Stomach smooth muscle (tissue), 2 donors: ENCODE measurements around the gene DSCAML1.

Source experiments
- H3K27ac ChIP-seq: one replicate; pipeline ENCODE4 v1.7.0; 2013; ENCODE audit warnings: mild to moderate bottlenecking, low read length, inconsistent platforms
- H3K27me3 ChIP-seq, 2 donors: one replicate each; pipeline ENCODE4 v1.7.0; 2013; ENCODE audit warnings: low read length in 2 of 2; ENCODE audit not compliant: insufficient read depth in 2 of 2, control insufficient read depth in 1 of 2
- H3K36me3 ChIP-seq, 2 donors: one replicate each; pipeline ENCODE4 v1.7.0; 2013; ENCODE audit warnings: low read length in 2 of 2; ENCODE audit not compliant: control insufficient read depth in 2 of 2, insufficient read depth in 2 of 2
- H3K4me1 ChIP-seq: one replicate; pipeline ENCODE4 v1.7.0; 2013; ENCODE audit warnings: low read length; ENCODE audit not compliant: control insufficient read depth, insufficient read depth
- H3K4me3 ChIP-seq, 2 donors: one replicate each; pipeline ENCODE4 v1.7.0; 2013; ENCODE audit warnings: low read length in 2 of 2
- H3K9ac ChIP-seq, 2 donors: one replicate each; pipeline ENCODE4 v1.7.0; 2013; ENCODE audit warnings: low read length in 2 of 2, mild to moderate bottlenecking in 1 of 2
- H3K9me3 ChIP-seq, 2 donors: one replicate each; pipeline ENCODE4 v1.7.0; 2013; ENCODE audit warnings: low read length in 2 of 2; ENCODE audit not compliant: control insufficient read depth in 2 of 2
- donor health status: healthy.
- donor health status: Pancreatic carcinoma.

Gene DSCAML1

DNA sequence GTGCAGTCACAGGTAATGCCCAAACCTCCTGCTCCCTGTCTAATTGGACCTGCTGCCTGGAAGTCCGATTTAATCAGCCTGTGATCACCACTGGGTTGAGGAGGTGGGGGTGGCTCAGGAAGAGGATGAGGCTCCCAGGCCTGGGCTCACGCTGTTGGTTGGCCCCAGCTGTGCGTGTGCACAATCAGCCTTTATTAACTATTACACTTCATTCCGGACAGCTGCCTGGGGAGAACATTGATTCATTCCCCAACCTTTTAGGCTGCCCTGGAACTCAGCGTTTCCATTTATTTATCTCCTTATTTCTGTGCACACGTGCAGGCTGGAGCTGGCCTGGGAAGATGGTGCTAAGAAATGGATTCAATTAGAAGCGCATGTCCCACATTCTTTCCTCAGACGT lies 123.4 kb downstream of the DSCAML1 start:
- Histone ChIP-seq H3K27me3 (no peaks in the 10 kb centered on the region), H3K9ac (no peak overlapping the region), H3K36me3 (no peaks in the 10 kb centered on the region), H3K4me3 (no peak overlapping the region), H3K4me1 (no peaks in the 10 kb centered on the region), H3K27ac (no peak overlapping the region), H3K9me3 (no peaks in the 10 kb centered on the region)

DNA sequence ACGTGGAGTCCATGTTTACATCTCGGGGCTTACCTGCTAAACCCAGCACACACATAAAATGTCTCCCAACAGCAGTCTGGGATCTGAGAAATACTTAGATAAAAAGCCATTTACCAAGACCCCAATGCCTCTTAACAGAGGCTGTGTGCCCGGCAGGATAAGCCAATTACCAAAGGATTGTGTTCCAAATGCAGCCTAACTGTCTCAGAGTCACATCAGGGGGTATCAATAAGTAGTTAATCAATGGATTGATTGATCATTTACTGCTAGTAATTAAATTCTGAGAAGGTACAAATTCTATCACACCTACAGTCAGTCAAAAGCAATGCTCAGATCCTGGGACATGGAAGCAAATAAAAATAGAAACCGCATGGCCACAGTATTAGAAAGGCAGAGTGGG lies 125.6 kb downstream of the DSCAML1 start:
- H3K4me3 ChIP-seq: no peak overlapping the region
- H3K27ac ChIP-seq: no peak overlapping the region
- no peaks in the 10 kb centered on the region for H3K27me3 ChIP-seq
- no peaks in the 10 kb centered on the region for H3K9me3 ChIP-seq
- H3K4me1 ChIP-seq: no peaks in the 10 kb centered on the region
- no peaks in the 10 kb centered on the region for H3K36me3 ChIP-seq
- no peak overlapping the region for H3K9ac ChIP-seq

DNA sequence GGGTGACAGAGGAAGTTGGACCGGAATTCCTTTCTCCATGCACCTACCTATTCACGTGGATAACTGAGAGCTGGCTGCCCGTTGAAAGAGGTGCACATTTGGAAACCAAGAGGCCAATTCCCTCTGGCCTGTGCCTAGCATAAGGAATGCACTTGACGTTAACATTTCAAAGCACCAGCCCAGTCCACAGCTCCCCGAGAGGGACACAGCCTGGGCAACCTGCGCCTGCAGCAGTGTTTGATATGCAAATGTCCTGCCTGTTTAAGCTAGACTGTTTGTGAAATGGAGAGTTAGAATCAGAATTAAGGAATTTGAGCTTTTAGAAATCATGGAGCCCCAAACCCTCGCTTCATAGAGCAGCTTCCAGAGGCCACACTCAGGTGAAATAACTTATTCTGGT lies 126.1 kb downstream of the DSCAML1 start:
- Histone ChIP-seq H3K4me3 (no peak overlapping the region), H3K36me3 (no peaks in the 10 kb centered on the region), H3K9me3 (no peaks in the 10 kb centered on the region), H3K4me1 (no peaks in the 10 kb centered on the region), H3K9ac (no peak overlapping the region), H3K27me3 (no peaks in the 10 kb centered on the region), H3K27ac (no peak overlapping the region)

DNA sequence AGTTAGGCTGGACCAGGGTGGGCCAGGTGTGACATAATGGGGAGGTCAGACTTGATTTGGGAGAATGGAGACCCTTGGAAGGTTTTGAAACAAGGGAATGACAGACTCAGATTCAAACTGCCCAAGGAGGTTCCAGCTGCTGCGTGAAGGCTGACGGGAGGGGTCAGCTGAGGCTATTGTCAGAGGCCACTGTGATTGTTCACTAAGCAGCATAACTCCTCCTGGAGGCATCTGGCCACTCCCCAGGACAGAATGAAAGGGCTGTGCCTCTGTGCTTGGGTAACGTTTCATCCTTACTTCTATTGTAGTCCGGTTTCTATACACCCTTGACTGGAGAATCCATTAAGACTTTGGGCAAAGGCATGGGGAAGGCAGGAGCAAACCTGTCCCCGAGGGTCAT lies 126.6 kb downstream of the DSCAML1 start:
- H3K9ac ChIP-seq: no peak overlapping the region
- no peak overlapping the region for H3K27ac ChIP-seq

DNA sequence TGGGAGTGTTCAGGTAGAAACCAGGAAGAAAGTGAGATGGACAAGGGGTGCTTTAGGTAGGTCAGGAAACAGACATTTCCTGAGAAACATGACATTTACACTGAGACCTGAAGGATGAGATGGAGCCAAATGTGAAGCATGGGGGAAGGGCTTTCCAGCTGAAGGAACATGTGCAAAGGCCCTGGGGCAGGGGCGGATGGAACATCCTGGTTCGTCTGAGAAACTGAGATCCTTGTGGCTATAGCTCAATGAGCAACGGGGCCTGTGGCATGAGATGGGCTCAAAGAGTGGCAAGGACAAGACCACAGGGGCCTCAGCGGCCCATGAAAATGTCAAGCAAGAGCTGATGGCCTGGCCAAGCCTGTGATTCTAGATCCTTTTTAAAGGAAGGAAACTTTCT lies 127.4 kb downstream of the DSCAML1 start:
- Histone ChIP-seq H3K9ac (no peak overlapping the region), H3K4me1 (peaks cover 3% of the 10 kb centered on the region), H3K36me3 (no peaks in the 10 kb centered on the region)

More for the DNA sequence above, 126.6 kb downstream of the DSCAML1 start:
- Histone ChIP-seq H3K4me1 (no peaks in the 10 kb centered on the region), H3K4me3 (no peak overlapping the region), H3K36me3 (no peaks in the 10 kb centered on the region), H3K27me3 (no peaks in the 10 kb centered on the region), H3K9me3 (no peaks in the 10 kb centered on the region)

DNA sequence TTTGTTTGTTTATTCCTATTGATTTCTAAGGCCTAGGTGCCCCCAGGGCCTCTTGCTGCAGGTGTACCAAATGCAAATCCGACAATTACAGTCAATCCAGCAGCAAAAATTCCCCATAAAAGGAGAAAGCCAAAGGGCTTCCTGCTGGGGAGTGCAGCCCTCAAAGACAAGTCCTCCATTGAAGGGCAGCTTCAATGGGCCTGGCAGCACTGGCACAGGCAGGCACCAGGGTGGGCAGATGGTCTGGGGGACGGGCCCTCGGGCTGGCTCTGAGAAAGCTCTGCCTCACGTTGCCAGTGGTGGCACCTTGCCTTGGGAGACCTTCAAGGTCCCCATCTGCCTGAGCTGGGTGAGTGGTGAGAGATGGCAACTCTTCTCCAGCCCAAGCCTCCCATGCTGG lies 128.0 kb downstream of the DSCAML1 start:
- Histone ChIP-seq H3K36me3 (no peaks in the 10 kb centered on the region), H3K27ac (no peak overlapping the region), H3K9me3 (no peaks in the 10 kb centered on the region), H3K4me1 (peaks cover 8% of the 10 kb centered on the region), H3K9ac (no peak overlapping the region), H3K4me3 (no peak overlapping the region), H3K27me3 (no peaks in the 10 kb centered on the region)

More for the DNA sequence above, 127.4 kb downstream of the DSCAML1 start:
- no peak overlapping the region for H3K4me3 ChIP-seq
- no peak overlapping the region for H3K27ac ChIP-seq
- H3K27me3 ChIP-seq: no peaks in the 10 kb centered on the region
- H3K9me3 ChIP-seq: no peaks in the 10 kb centered on the region

DNA sequence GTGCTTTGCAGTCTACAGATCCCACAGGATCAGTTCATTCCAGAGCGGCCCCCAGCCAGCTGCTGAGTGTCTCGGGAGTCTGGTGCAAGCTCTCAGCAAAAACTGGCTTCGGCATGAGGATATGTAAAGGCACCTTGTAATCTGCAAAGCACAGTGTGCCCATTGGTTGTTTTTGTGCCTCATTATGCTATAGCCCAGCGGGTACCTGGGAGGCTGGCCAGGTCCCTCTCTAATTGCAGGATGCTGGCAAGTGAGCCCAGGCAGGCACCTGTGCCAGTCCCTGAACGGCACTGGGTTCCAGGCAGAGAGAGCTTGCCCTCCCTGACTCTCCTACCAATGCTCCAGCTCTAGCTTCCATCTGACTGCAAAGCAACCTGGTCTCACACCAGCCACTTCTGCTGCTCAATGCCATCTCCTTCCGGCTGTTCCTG lies 128.7 kb downstream of the DSCAML1 start:
- peaks cover 15% of the 10 kb centered on the region for H3K4me1 ChIP-seq
- no peak overlapping the region for H3K9ac ChIP-seq
- H3K27ac ChIP-seq: no peak overlapping the region
- no peak overlapping the region for H3K4me3 ChIP-seq
- no peaks in the 10 kb centered on the region for H3K27me3 ChIP-seq
- H3K36me3 ChIP-seq: no peaks in the 10 kb centered on the region
- no peaks in the 10 kb centered on the region for H3K9me3 ChIP-seq

DNA sequence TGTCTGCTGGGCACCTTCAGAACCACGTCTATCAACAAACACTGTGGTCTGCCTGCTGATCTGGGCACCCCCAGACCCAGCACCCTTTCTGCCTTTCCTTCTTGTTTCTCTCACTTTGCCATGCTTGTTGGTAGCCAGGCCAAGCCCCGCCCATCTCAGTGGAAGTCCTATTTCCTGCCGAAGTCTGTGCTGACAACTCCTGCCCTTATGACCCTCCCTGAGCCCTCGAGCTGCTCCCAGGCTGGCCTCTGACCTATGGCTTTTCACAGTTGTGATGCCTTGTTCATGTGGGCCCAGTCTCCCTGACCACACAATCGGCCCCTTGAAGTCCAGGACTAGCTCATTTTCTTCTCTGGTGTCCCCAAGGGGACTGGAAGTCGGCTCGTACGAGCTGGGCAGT lies 132.1 kb downstream of the DSCAML1 start:
- Histone ChIP-seq H3K27ac (no peak overlapping the region), H3K9ac (no peak overlapping the region), H3K4me3 (no peak overlapping the region), H3K9me3 (no peaks in the 10 kb centered on the region), H3K27me3 (no peaks in the 10 kb centered on the region), H3K4me1 (peaks cover 19% of the 10 kb centered on the region), H3K36me3 (no peaks in the 10 kb centered on the region)

DNA sequence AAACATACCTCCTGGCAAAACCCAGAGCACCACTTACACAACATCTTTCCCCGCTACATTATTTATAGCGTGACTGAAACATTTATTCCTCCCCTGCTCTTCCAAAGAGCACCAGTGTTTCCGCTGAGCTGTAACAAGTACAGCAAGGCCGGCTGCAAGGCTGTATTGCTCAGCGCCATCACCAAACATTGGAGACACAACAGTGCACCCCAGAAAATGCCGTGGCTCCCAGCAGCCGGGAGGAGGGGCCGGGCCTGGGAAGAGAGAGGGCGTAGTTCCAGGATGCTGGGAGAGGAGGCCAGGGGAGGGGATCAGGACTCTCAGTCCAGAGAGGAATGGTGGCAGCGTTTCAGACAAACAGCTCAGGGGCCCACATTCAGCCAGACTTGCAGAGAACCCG lies 133.2 kb downstream of the DSCAML1 start:
- no peaks in the 10 kb centered on the region for H3K9me3 ChIP-seq
- peak overlapping the region; percentile 55 for H3K27ac ChIP-seq
- H3K9ac ChIP-seq: peak overlapping the region; percentile 6 to 51
- no peaks in the 10 kb centered on the region for H3K27me3 ChIP-seq
- peaks cover 19% of the 10 kb centered on the region for H3K4me1 ChIP-seq
- no peaks in the 10 kb centered on the region for H3K36me3 ChIP-seq
- peak overlapping the region; percentile 12 to 59 for H3K4me3 ChIP-seq

DNA sequence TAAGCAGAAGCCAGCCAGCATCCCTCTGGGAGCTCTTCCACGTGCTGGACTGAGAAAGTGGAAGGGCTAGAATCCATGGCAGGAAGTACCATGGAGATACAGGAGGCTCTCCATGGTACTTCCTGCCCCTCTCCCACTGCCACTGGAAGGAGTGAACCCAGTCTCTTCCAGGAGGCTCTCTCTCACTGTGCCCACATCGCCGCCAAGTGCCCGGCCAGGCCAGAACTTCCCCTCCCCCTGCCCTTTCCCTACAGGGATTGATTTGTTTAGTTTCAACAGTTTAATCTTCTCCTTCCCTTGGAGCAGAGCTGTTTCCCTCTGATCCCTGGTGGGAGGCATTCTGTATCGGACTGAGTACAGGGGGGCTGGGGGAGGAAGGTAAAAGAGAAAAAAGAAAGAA lies 133.6 kb downstream of the DSCAML1 start:
- Histone ChIP-seq H3K9ac (peak overlapping the region in 1 of 2 donors; percentile 6), H3K27ac (peak overlapping the region; percentile 55), H3K4me1 (peaks cover 19% of the 10 kb centered on the region), H3K9me3 (no peaks in the 10 kb centered on the region), H3K4me3 (peak overlapping the region; percentile 12 to 59), H3K36me3 (no peaks in the 10 kb centered on the region), H3K27me3 (no peaks in the 10 kb centered on the region)

DNA sequence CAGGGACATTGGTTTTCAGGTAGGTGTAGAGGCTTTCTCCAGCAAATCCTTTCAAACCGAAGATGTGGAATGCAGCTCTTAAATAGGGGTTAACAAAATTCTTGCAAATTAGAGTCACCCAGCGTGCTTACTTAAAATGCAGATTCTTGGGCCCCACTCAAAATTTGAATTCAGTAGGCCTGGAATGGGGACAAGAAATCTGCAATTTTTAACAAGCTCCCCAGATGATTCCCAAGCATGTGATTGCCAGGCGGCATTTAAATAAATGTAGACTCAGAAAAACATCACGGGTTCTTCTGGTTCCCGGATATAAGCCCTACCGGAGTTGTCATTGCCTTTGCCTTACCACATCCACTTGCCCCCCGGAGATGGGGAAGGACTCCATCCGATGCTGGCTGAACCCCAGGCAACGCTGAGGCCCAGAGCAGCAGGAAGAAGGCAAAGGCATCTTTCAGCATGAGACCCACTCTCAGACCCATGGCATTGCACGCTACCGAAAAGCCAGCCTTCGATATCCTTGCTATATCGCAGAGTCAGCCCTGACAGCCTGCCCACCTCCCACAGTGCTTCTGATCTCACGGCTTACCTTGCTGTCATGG lies 134.2 kb downstream of the DSCAML1 start:
- Histone ChIP-seq H3K4me3 (no peak overlapping the region), H3K9me3 (no peaks in the 10 kb centered on the region), H3K27me3 (no peaks in the 10 kb centered on the region), H3K4me1 (peaks cover 19% of the 10 kb centered on the region), H3K36me3 (no peaks in the 10 kb centered on the region), H3K9ac (no peak overlapping the region), H3K27ac (peak overlapping the region; percentile 55)
